HEK293T (cell line): Measurements from ENCODE around the gene SLC16A3.
A peak's percentile ranks its signal among the peaks of the same experiment; 100 is the strongest.

ENCODE experiments used
- CTCF ChIA-PET: fragments of 350-600 bp; formaldehyde crosslinking; extraction: SDS; loops from one replicate; lab custom pipeline; 2021; ENCODE audit warnings: antibody characterized with exemption, inconsistent platforms; lab: Yijun Ruan, JAX
- POLR2A ChIA-PET: fragments of 350-600 bp; formaldehyde crosslinking; extraction: SDS; loops from one replicate; lab custom pipeline; 2020; ENCODE audit warnings: antibody characterized with exemption, inconsistent platforms; lab: Yijun Ruan, JAX
- DNase-seq: peaks from one replicate; pipeline ENCODE4 v3.0.0; 2012; ENCODE audit warnings: mixed read lengths; ENCODE audit errors: extremely low spot score
- ARNT ChIP-seq: fragments of 450-650 bp; IDR thresholded peaks from 2 replicates; pipeline ENCODE4 v1.6.1; 2017; ENCODE audit warnings: mild to moderate bottlenecking
- BHLHE40 ChIP-seq: fragments of 450-650 bp; IDR thresholded peaks from 2 replicates; pipeline ENCODE4 v1.6.1; 2016; ENCODE audit warnings: mild to moderate bottlenecking, moderate library complexity, borderline replicate concordance
- CTBP1 ChIP-seq: fragments of 450-650 bp; IDR thresholded peaks from 2 replicates; pipeline ENCODE4 v1.6.1; 2016; ENCODE audit warnings: borderline replicate concordance
- ELF4 ChIP-seq: fragments of 450-650 bp; IDR thresholded peaks from 2 replicates; pipeline ENCODE4 v1.6.1; 2017; ENCODE audit warnings: antibody characterized with exemption
- FOXA1 ChIP-seq: fragments of 450-650 bp; IDR thresholded peaks from 2 replicates; pipeline ENCODE4 v1.6.1; 2016; ENCODE audit warnings: mild to moderate bottlenecking
- FOXK2 ChIP-seq: fragments of 450-650 bp; IDR thresholded peaks from 2 replicates; pipeline ENCODE4 v1.6.1; 2016; ENCODE audit warnings: mild to moderate bottlenecking
- FOXM1 ChIP-seq: fragments of 450-650 bp; IDR thresholded peaks from 2 replicates; pipeline ENCODE4 v1.6.1; 2017; ENCODE audit warnings: mild to moderate bottlenecking, borderline replicate concordance
- HDGF ChIP-seq: fragments of 450-650 bp; IDR thresholded peaks from 2 replicates; pipeline ENCODE4 v1.6.1; 2017; ENCODE audit warnings: antibody characterized with exemption, borderline replicate concordance
- L3MBTL2 ChIP-seq: fragments of 450-650 bp; conservative IDR thresholded peaks from 2 replicates; pipeline ENCODE4 v1.6.1; 2016; ENCODE audit warnings: mild to moderate bottlenecking
- LEF1 ChIP-seq: fragments of 450-650 bp; IDR thresholded peaks from 2 replicates; pipeline ENCODE4 v1.6.1; 2017; ENCODE audit warnings: mild to moderate bottlenecking, borderline replicate concordance
- NFRKB ChIP-seq: fragments of 450-650 bp; IDR thresholded peaks from 2 replicates; pipeline ENCODE4 v1.6.1; 2016; ENCODE audit warnings: mild to moderate bottlenecking, moderate library complexity
- PKNOX1 ChIP-seq: fragments of 450-650 bp; IDR thresholded peaks from 2 replicates; pipeline ENCODE4 v1.6.1; 2016
- SP1 ChIP-seq: fragments of 450-650 bp; IDR thresholded peaks from 2 replicates; pipeline ENCODE4 v1.6.1; 2017
- SUZ12 ChIP-seq: fragments of 450-650 bp; IDR thresholded peaks from 2 replicates; pipeline ENCODE4 v1.6.1; 2016; ENCODE audit warnings: mild to moderate bottlenecking
- TARDBP ChIP-seq: fragments of 450-650 bp; IDR thresholded peaks from 2 replicates; pipeline ENCODE4 v1.6.1; 2016
- ZNF384 ChIP-seq: fragments of 450-650 bp; IDR thresholded peaks from 2 replicates; pipeline ENCODE4 v1.6.1; 2016

SLC16A3 gene

DNA sequence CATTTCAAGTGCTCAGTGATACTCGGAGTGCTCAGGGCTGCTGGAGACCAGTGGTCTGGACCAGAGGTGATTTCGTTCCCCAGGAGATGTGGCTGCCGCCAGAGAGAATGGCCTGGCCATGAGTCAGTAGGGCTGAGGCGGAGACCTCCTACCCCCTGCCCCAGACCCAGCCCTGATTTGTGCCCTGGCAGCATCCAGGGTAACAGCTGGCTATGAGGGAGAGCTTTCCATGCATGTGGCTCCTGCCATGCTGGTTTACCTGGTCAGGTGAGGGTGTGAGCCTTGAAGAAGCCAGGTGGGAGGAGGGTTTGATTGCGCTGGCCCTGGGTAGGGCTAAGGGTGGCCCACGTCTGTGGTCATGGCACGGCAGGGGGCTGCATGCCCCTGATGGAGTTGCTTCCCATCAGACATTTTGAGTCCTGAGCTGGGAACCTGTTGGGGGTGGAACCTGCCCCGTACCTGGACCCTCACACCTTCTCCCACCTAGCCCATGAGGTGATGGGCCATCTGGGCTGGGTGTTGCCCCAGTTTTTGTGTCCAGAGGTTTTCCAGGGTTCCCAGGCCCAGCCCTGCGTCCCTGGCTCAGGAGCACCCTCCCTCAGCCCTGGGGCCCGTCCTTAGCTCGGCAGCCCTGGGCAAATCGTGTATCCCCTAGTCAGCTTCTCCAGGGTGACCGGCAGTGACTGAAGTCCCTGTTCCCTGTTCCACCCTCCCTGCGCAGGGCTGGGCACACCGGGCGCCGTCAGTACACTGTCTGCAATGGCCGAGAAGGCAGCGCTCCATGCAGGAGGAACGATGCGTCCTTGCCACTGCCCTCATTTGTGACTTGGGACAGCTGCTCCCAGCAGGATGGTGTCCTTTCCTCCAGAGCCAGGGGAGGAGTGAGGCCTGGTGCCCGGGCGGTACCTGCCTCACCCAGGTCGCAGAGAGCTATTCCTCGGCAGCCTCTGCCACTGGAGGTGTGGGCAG is 53.7 kb downstream of the SLC16A3 start:
- CTCF ChIA-PET: interaction anchor here (1.1 kb wide), 1 partner anchor 46 kb away, joined by 6 read pairs; no protein-coding TSS in a partner anchor
- TF ChIP-seq PKNOX1: no peak
- POLR2A ChIA-PET: interaction anchor here (0.8 to 3.9 kb wide), 3 partner anchors 8 to 15 kb away, joined by 3 to 29 read pairs (median 18); partner anchors contain the start of gene CSNK1D
- no peak for DNase-seq

- TF ChIP-seq BHLHE40 (no peak), ZNF384 (no peak), TARDBP (no peak), SP1 (no peak), SUZ12 (no peak), CTBP1 (no peak), ELF4 (no peak), LEF1 (no peak), FOXA1 (no peak), HDGF (no peak), PKNOX1 (no peak), NFRKB (no peak), FOXK2 (no peak), ARNT (no peak), L3MBTL2 (no peak)
- ChIA-PET POLR2A (interaction anchor here (0.8 to 3.9 kb wide), 3 partner anchors 9 to 15 kb away, joined by 3 to 29 read pairs (median 18); partner anchors contain the start of gene CSNK1D), CTCF (interaction anchor here (1.0 to 1.1 kb wide), 2 partner anchors 47 to 77 kb away, joined by 3 to 6 read pairs; no protein-coding TSS in a partner anchor)
- DNase-seq: no peak
Measured at GRCh38 chr17:82283208-82283749, 54.4 kb downstream of the SLC16A3 start.

DNA sequence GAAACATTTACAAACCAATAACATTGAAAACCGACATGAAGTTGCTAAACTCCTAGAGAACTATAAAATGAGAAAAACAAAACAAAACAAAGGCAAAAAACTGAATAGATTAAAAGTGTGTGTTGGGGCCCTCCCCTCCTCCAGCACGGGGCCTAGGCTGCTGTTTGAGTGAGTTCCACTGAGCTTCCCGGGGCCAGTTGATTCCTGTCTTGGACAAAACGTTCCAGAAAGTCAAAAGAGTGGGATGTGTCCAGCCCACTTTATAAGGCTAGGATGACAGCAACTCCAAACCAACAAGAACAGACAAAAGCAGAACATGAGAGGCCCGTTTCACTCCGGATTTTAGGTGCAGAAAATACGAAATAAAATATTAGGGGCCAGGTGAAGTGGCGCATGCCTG is 56.3 kb downstream of the SLC16A3 start:
- ChIA-PET POLR2A (interaction anchor here (0.7 to 3.9 kb wide), 5 partner anchors 7 to 19 kb away, joined by 3 to 29 read pairs (median 3); partner anchors contain the start of gene CSNK1D), CTCF (no interaction called here)
- TF ChIP-seq L3MBTL2: no peak
- no peak for TF ChIP-seq LEF1
- no peak for TF ChIP-seq HDGF
- no peak for TF ChIP-seq SP1
- no peak for TF ChIP-seq ELF4
- TF ChIP-seq ZNF384: no peak
- no peak for DNase-seq

- DNase-seq: no peak
- TF ChIP-seq FOXM1 (no peak), FOXA1 (no peak), L3MBTL2 (no peak), TARDBP (no peak), LEF1 (no peak), ARNT (no peak), FOXK2 (no peak), PKNOX1 (no peak), SUZ12 (no peak), CTBP1 (no peak), SP1 (no peak), ZNF384 (no peak), BHLHE40 (no peak), HDGF (no peak), ELF4 (no peak), NFRKB (no peak)
- POLR2A ChIA-PET: interaction anchor here (1.2 kb wide), 2 partner anchors 12 to 13 kb away, joined by 3 to 7 read pairs; partner anchors contain the start of gene CSNK1D
- CTCF ChIA-PET: no interaction called here
Measured at GRCh38 chr17:82287013-82287867, 58.4 kb downstream of the SLC16A3 start.

- TF ChIP-seq LEF1: no peak
- no peak for TF ChIP-seq FOXM1
- no peak for TF ChIP-seq BHLHE40
- no peak for TF ChIP-seq TARDBP
- no peak for TF ChIP-seq ARNT
- TF ChIP-seq SP1: no peak
- no peak for TF ChIP-seq ZNF384
- no peak for TF ChIP-seq FOXA1
- peak; percentile 50; the same call in 1 of the 2 replicates for TF ChIP-seq ELF4
- 0 out of 2 replicates have a peak, but pooled peaks have one; percentile 25 for TF ChIP-seq CTBP1
- TF ChIP-seq L3MBTL2: peak; percentile 99
- no peak for TF ChIP-seq NFRKB
- TF ChIP-seq PKNOX1: no peak
- no peak; the same call in 1 of the 2 replicates for TF ChIP-seq FOXK2
- TF ChIP-seq SUZ12: no peak
- TF ChIP-seq HDGF: 0 out of 2 replicates have a peak, but pooled peaks have one; percentile 24
- DNase-seq: peak; percentile 71
- ChIA-PET CTCF (no interaction called here), POLR2A (interaction anchor here (1.2 kb wide), 2 partner anchors 13 to 14 kb away, joined by 3 to 7 read pairs; partner anchors contain the start of gene CSNK1D)
Measured at GRCh38 chr17:82287868-82288801, 59.3 kb downstream of the SLC16A3 start.
